H1 (cell line): Measurements from ENCODE around the gene PLGRKT. TPM values are rescaled to one million over a fixed set of nuclear protein-coding genes. Genes with fewer than 3 reads are reported as not detected.

ENCODE experiments used
- CTCF ChIA-PET: fragments of 300-600 bp; sonication (Branson Sonifier 250); formaldehyde crosslinking; loops from one replicate; lab custom pipeline; 2021; ENCODE audit not compliant: partially characterized antibody; lab: Charles Lee
- POLR2A ChIA-PET: fragments of 300-600 bp; sonication (Branson Sonifier 250); formaldehyde crosslinking; loops from one replicate; lab custom pipeline; 2021; ENCODE audit warnings: inconsistent platforms; ENCODE audit not compliant: partially characterized antibody; lab: Charles Lee
- DNase-seq, 2 experiments: peaks; one replicate each; pipeline versions ENCODE4 v3.0.0 to v3.0.0-alpha.2; 2010 to 2022; ENCODE audit warnings: low spot score in 2 of 2, low read depth in 1 of 2, mixed read lengths in 1 of 2
- FAIRE-seq: peaks from 2 replicates; lab custom pipeline; 2011; peaks lifted over from hg19 to GRCh38; lab: Jason Lieb, UNC
- H2AFZ ChIP-seq: 2 replicates; pipeline ENCODE4 v1.8.1; 2012; ENCODE audit warnings: low read length, inconsistent platforms
- H2AK5ac ChIP-seq: 2 replicates; pipeline ENCODE4 v1.6.1; 2013; ENCODE audit warnings: low read depth, low read length
- H2BK120ac ChIP-seq: replicated peaks from 2 replicates; pipeline ENCODE3; 2013; ENCODE audit warnings: low read depth, low read length, inconsistent platforms
- H2BK12ac ChIP-seq: 2 replicates; pipeline ENCODE4 v1.6.1; 2013; ENCODE audit warnings: low read depth, low read length
- H2BK15ac ChIP-seq: 2 replicates; pipeline ENCODE4 v1.6.1; 2013; ENCODE audit warnings: low read length
- H2BK20ac ChIP-seq: 2 replicates; pipeline ENCODE4 v1.6.1; 2013; ENCODE audit warnings: low read length
- H2BK5ac ChIP-seq: 2 replicates; pipeline ENCODE4 v1.6.1; 2013; ENCODE audit warnings: low read depth, low read length
- H3K14ac ChIP-seq: 2 replicates; pipeline ENCODE4 v1.6.1; 2013; ENCODE audit warnings: inconsistent platforms; ENCODE audit not compliant: insufficient read length
- H3K18ac ChIP-seq: 2 replicates; pipeline ENCODE4 v1.6.1; 2013; ENCODE audit warnings: low read length; ENCODE audit errors: extremely low read depth
- H3K23ac ChIP-seq: 2 replicates; pipeline ENCODE4 v1.6.1; 2013; ENCODE audit warnings: inconsistent platforms; ENCODE audit not compliant: insufficient read length
- H3K23me2 ChIP-seq: 2 replicates; pipeline ENCODE4 v1.6.1; 2013; ENCODE audit warnings: low read depth, low read length
- H3K27ac ChIP-seq: 2 replicates; pipeline ENCODE4 v1.6.1; 2011; ENCODE audit warnings: low read depth, low read length, inconsistent platforms
- H3K27me3 ChIP-seq, 4 experiments: replicated peaks in 1 of 4; 1 replicate in 1 of 4; 2 replicates in 3 of 4; pipeline versions ENCODE4 v1.6.1 to v1.8.1; 2011 to 2013; ENCODE audit warnings: low read length in 3 of 4, mild to moderate bottlenecking in 3 of 4, inconsistent platforms in 2 of 4, mixed read lengths in 2 of 4, moderate library complexity in 1 of 4; ENCODE audit not compliant: control insufficient read depth in 3 of 4, insufficient read depth in 3 of 4; ENCODE audit errors: extremely low read depth in 1 of 4
- H3K36me3 ChIP-seq, 4 experiments: 2 replicates each; pipeline versions ENCODE4 v1.6.1 to v1.8.1; 2011 to 2013; ENCODE audit warnings: mild to moderate bottlenecking in 4 of 4, low read length in 3 of 4, moderate library complexity in 2 of 4, control low read depth in 1 of 4, inconsistent platforms in 1 of 4; ENCODE audit not compliant: insufficient read depth in 4 of 4, control insufficient read depth in 2 of 4
- H3K4ac ChIP-seq: replicated peaks from 2 replicates; pipeline ENCODE3; 2013; ENCODE audit warnings: low read length, low read depth, mixed read lengths, inconsistent platforms; ENCODE audit not compliant: insufficient read length
- H3K4me1 ChIP-seq, 4 experiments: replicated peaks in 1 of 4; 1 replicate in 1 of 4; 2 replicates in 3 of 4; pipeline versions ENCODE4 v1.6.1 to v1.8.1; 2011 to 2013; ENCODE audit warnings: low read length in 3 of 4, inconsistent platforms in 2 of 4, mixed read lengths in 1 of 4; ENCODE audit not compliant: insufficient read depth in 4 of 4, control insufficient read depth in 3 of 4
- H3K4me2 ChIP-seq, 2 experiments: 2 replicates each; pipeline versions ENCODE4 v1.6.1 to v1.8.1; 2011 to 2013; ENCODE audit warnings: low read depth in 2 of 2, low read length in 2 of 2, control low read depth in 1 of 2, inconsistent platforms in 1 of 2, mild to moderate bottlenecking in 1 of 2; ENCODE audit not compliant: insufficient read depth in 1 of 2
- H3K4me3 ChIP-seq, 4 experiments: fragments of 200-600, 300-600 bp in 1 of 4; sonication (generic), shearing (Covaris generic), sonication (Bioruptor Twin) in 1 of 4; 2 replicates each; pipeline versions ENCODE4 v1.5.1 to v1.8.1; 2011 to 2016; ENCODE audit warnings: low read length in 4 of 4, low read depth in 3 of 4, control low read depth in 2 of 4, inconsistent platforms in 2 of 4, mild to moderate bottlenecking in 2 of 4, mixed read lengths in 1 of 4, moderate library complexity in 1 of 4; ENCODE audit not compliant: insufficient read depth in 2 of 4; ENCODE audit errors: extremely low read depth in 1 of 4
- H3K56ac ChIP-seq: replicated peaks from 2 replicates; pipeline ENCODE3; 2013; ENCODE audit warnings: low read depth, mild to moderate bottlenecking, mixed read lengths, low read length, inconsistent platforms; ENCODE audit not compliant: insufficient read length
- H3K79me1 ChIP-seq: 2 replicates; pipeline ENCODE4 v1.6.1; 2013; ENCODE audit warnings: low read depth, low read length, control low read depth
- H3K79me2 ChIP-seq, 2 experiments: 2 replicates each; pipeline versions ENCODE4 v1.6.1 to v1.8.1; 2012 to 2013; ENCODE audit warnings: low read length in 2 of 2, mild to moderate bottlenecking in 2 of 2, inconsistent platforms in 1 of 2; ENCODE audit not compliant: insufficient read depth in 2 of 2, control insufficient read depth in 1 of 2
- H3K9ac ChIP-seq, 4 experiments: replicated peaks in 1 of 4; 1 replicate in 1 of 4; 2 replicates in 3 of 4; pipeline versions ENCODE4 v1.6.1 to v1.8.1; 2011 to 2013; ENCODE audit warnings: low read depth in 3 of 4, low read length in 3 of 4, control low read depth in 2 of 4, mild to moderate bottlenecking in 2 of 4, moderate library complexity in 2 of 4, inconsistent platforms in 1 of 4; ENCODE audit errors: extremely low read depth in 1 of 4
- H3K9me3 ChIP-seq, 2 experiments: 2 replicates each; pipeline versions ENCODE4 v1.6.1 to v1.8.1; 2012 to 2013; ENCODE audit warnings: mild to moderate bottlenecking in 2 of 2, moderate library complexity in 2 of 2, control low read depth in 1 of 2, inconsistent platforms in 1 of 2, low read depth in 1 of 2, low read length in 1 of 2, mixed read lengths in 1 of 2; ENCODE audit not compliant: insufficient read depth in 2 of 2
- H4K20me1 ChIP-seq, 2 experiments: replicated peaks in 1 of 2; 2 replicates each; pipeline versions ENCODE3 to v1.8.1; 2011 to 2013; ENCODE audit warnings: inconsistent platforms in 2 of 2, low read length in 2 of 2, mild to moderate bottlenecking in 1 of 2; ENCODE audit not compliant: insufficient read depth in 2 of 2, control insufficient read depth in 1 of 2
- H4K5ac ChIP-seq: 2 replicates; pipeline ENCODE4 v1.6.1; 2013; ENCODE audit warnings: low read length, low read depth, mixed read lengths, inconsistent platforms; ENCODE audit not compliant: insufficient read length
- H4K8ac ChIP-seq: 2 replicates; pipeline ENCODE4 v1.8.0; 2013; ENCODE audit warnings: mild to moderate bottlenecking, moderate library complexity, low read length, inconsistent platforms; ENCODE audit not compliant: insufficient read depth; ENCODE audit errors: extremely low read depth
- H4K91ac ChIP-seq: replicated peaks from 2 replicates; pipeline ENCODE3; 2013; ENCODE audit warnings: low read length, mixed read lengths, inconsistent platforms; ENCODE audit not compliant: insufficient read length
- CTBP2 ChIP-seq: IDR thresholded peaks from 2 replicates; pipeline ENCODE4 v1.7.0; 2011; ENCODE audit warnings: borderline replicate concordance, mild to moderate bottlenecking, moderate library complexity, mixed read lengths, low read length; ENCODE audit not compliant: insufficient read depth, insufficient read length
- HDAC6 ChIP-seq: IDR thresholded peaks from one replicate; pipeline ENCODE4 v1.7.1; 2012; ENCODE audit warnings: low read depth, mild to moderate bottlenecking, inconsistent platforms, low read length, moderate library complexity
- NANOG ChIP-seq: IDR thresholded peaks from 2 replicates; pipeline ENCODE4 v1.6.1; 2011; ENCODE audit warnings: low read length, low read depth, mild to moderate bottlenecking, inconsistent platforms; ENCODE audit not compliant: insufficient read depth, poor library complexity, severe bottlenecking
- SP1 ChIP-seq: IDR thresholded peaks from 2 replicates; pipeline ENCODE4 v1.6.1; 2011; ENCODE audit warnings: low read depth, low read length
- WGBS, 2 experiments: shearing (Covaris generic) in 1 of 2; methylation state at CpG; one replicate each; pipeline versions ENCODE4 v1.1.6 to v1.1.7; 2013 to 2015; ENCODE audit warnings: low lambda C conversion rate in 2 of 2, mixed read lengths in 2 of 2, inconsistent platforms in 1 of 2, low coverage in 1 of 2, missing lambda C conversion rate in 1 of 2; ENCODE audit not compliant: insufficient replicate concordance in 2 of 2, insufficient coverage in 1 of 2, insufficient read length in 1 of 2; ENCODE audit errors: extremely low coverage in 1 of 2, missing lambda C conversion rate in 1 of 2; 5-methylcytosine and 5-hydroxymethylcytosine counted together
- polyA plus RNA-seq, 7 experiments: library from polyadenylated mRNA; depleted of rRNA in 3 of 7; stranded (reverse) in 5 of 7; unstranded in 2 of 7; fragments of >200 nt in 5 of 7; fragments of 200-250 nt in 2 of 7; gene quantifications; 1 replicate in 5 of 7; 2 replicates in 1 of 7; 4 replicates in 1 of 7; pipeline versions ENCODE4 v1.2.1 to v1.2.3, GENCODE V29; 2011 to 2013; ENCODE audit warnings: missing spikeins in 2 of 7, mixed read lengths in 2 of 7
- total RNA-seq: library from RNA; stranded (reverse); fragmentation: NEBNext Ultra II Directional; extraction: Animal tissue kit (Norgen Biotek cat#: 25700); gene quantifications from 2 replicates; pipeline ENCODE4 v1.2.1, GENCODE V29; 2021

The PLGRKT gene
- total and polyA plus RNA-seq, 2 of the 8 experiments (the other 6 are each of a cell fraction or from before 2014, with no cell fraction given), result 5.4 to 15.7 TPM

DNA sequence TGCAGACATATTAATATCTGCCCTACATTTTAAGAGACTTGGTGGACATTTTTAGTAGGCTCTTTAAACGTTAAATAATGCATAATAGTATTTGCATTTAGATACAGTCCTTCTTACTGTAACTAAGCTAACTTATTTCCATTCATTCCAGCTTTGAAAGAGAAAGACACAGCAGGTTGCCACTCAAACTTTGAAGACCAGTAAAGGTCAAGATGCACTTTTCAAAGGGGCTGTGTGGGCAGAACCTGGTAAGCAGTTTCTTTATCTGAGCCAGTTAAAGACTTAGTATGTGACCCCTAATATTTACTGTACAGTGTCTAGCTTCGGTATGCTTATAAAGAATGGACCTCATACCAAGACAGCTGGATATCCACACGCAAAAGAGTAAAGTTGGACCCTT is 20.8 kb downstream of the PLGRKT start:
- Histone ChIP-seq H4K5ac (no peak overlapping the region), H4K91ac (no peak overlapping the region), H3K79me1 (no peaks in the 10 kb centered on the region), H3K27me3 (peaks cover 0 to 1% (median 0%) of the 10 kb centered on the region in 4 experiments; a peak in 2 of 7 replicates), H2BK12ac (no peak overlapping the region), H3K79me2 (no peaks in the 10 kb centered on the region), H3K4me3 (no peak overlapping the region), H2BK15ac (no peak overlapping the region), H3K4ac (no peak overlapping the region), H3K9ac (no peak overlapping the region), H4K8ac (no peak overlapping the region), H3K23me2 (no peaks in the 10 kb centered on the region), H3K56ac (no peak overlapping the region), H3K23ac (no peak overlapping the region), H3K4me2 (no peak overlapping the region; a peak in 1 of 4 replicates), H3K36me3 (no peaks in the 10 kb centered on the region; a peak in 1 of 8 replicates), H2AK5ac (no peak overlapping the region), H4K20me1 (no peaks in the 10 kb centered on the region), H2BK20ac (no peak overlapping the region), H3K27ac (no peak overlapping the region), H3K14ac (no peak overlapping the region), H2BK5ac (no peak overlapping the region), H3K4me1 (peaks cover 0 to 3% (median 1%) of the 10 kb centered on the region in 4 experiments; a peak in 3 of 7 replicates), H2AFZ (no peak overlapping the region), H2BK120ac (no peak overlapping the region), H3K18ac (no peak overlapping the region), H3K9me3 (no peaks in the 10 kb centered on the region)
- TF ChIP-seq HDAC6 (no peak), CTBP2 (no peak), SP1 (no peak), NANOG (peak; percentile 10)
- CTCF ChIA-PET, result interaction anchor here (0.5 to 1.5 kb wide), 8 partner anchors 10 to 653 kb away, joined by 3 to 6 read pairs (median 3); no protein-coding TSS in a partner anchor
- 65% methylated on average over 3 of the region's 3 CpGs; no CpG with 5 or more reads in 1 of the 2 experiments for WGBS, 2 experiments
- DNase-seq (no peak), FAIRE-seq (no peak)
- POLR2A ChIA-PET, result interaction anchor here (0.7 kb wide), 1 partner anchor 432 kb away, joined by 3 read pairs; no protein-coding TSS in a partner anchor
